Measurements from ENCODE around the gene HERPUD2.

- TF ChIP-seq SP1 (IDR thresholded peaks at IDR 0.05) (no peak), FOXA1 (IDR thresholded peaks at IDR 0.05) (no peak), FOXK2 (IDR thresholded peaks at IDR 0.05) (no peak), PKNOX1 (IDR thresholded peaks at IDR 0.05) (no peak), FOXM1 (IDR thresholded peaks at IDR 0.05; ENCODE audit: borderline replicate concordance) (no peak)
Observed at GRCh38 chr7:35728412-35729060, 33.6 kb upstream of the HERPUD2 start.

Measured in HEK293T (cell line).